K562 (cell line): ENCODE results near the gene ATP2A1. TPM values are rescaled to one million over a fixed set of nuclear protein-coding genes. Genes with fewer than 3 reads are reported as not detected.

Experiments used
- ATAC-seq: fragments of 200-7000 bp; cut with Tn5 transposase; 3 replicates; pipeline ENCODE4 v1.9.1; 2020; ENCODE audit warnings: moderate library complexity
- BruUV-seq: library from RNA; stranded (reverse); fragments of 400-500 nt; replicated peaks from 2 replicates; lab custom pipeline; 2021; lab: Mats Ljungman, UMichigan
- CTCF ChIA-PET: fragments of 300-600 bp; formaldehyde crosslinking; extraction: SDS; loops from one replicate; lab custom pipeline; 2021; ENCODE audit warnings: low intra/inter-chr PET ratio; lab: Yijun Ruan, JAX
- POLR2A ChIA-PET: fragments of 300-600, 350-650 bp; sonication (Branson Sonifier 250); formaldehyde crosslinking; extraction: SDS; loops from one replicate; lab custom pipeline; 2021; ENCODE audit warnings: antibody characterized with exemption, inconsistent platforms; lab: Yijun Ruan, JAX
- DNase-seq, 4 experiments: peaks; one replicate each; pipeline versions ENCODE4 v3.0.0 to v3.0.0-alpha.2; 2011 to 2018; ENCODE audit warnings: low spot score in 3 of 4, mixed read lengths in 3 of 4; ENCODE audit errors: extremely low read depth in 1 of 4
- FAIRE-seq: peaks from 2 replicates; lab custom pipeline; 2011; peaks lifted over from hg19 to GRCh38; lab: Jason Lieb, UNC
- H2AFZ ChIP-seq: 2 replicates; pipeline ENCODE4 v1.6.0; 2011; ENCODE audit warnings: low read depth, low read length, control low read depth, inconsistent platforms
- H3K27ac ChIP-seq: fragments of 200-600 bp; 3 replicates; pipeline ENCODE4 v1.8.0; 2011; ENCODE audit warnings: low read depth, mild to moderate bottlenecking, control low read depth, inconsistent platforms, low read length, moderate library complexity, mixed read lengths; ENCODE audit errors: extremely low read depth
- H3K27me3 ChIP-seq, 2 experiments: fragments of 300-600 bp in 1 of 2; 2 replicates in 1 of 2; 3 replicates in 1 of 2; pipeline versions ENCODE4 v1.6.0 to v1.8.0; 2011; ENCODE audit warnings: inconsistent platforms in 2 of 2, low read length in 2 of 2, mild to moderate bottlenecking in 1 of 2, mixed read lengths in 1 of 2, moderate library complexity in 1 of 2; ENCODE audit not compliant: control insufficient read depth in 2 of 2, insufficient read depth in 2 of 2
- H3K36me3 ChIP-seq: fragments of 300-600 bp; 3 replicates; pipeline ENCODE4 v1.8.0; 2011; ENCODE audit warnings: mild to moderate bottlenecking, low read length, inconsistent platforms; ENCODE audit not compliant: control insufficient read depth, insufficient read depth
- H3K4me1 ChIP-seq, 2 experiments: fragments of 200-600 bp in 1 of 2; replicated peaks in 1 of 2; 2 replicates in 1 of 2; 3 replicates in 1 of 2; pipeline versions ENCODE4 v1.5.1 to v1.8.0; 2011; ENCODE audit warnings: inconsistent platforms in 2 of 2, low read length in 2 of 2, mild to moderate bottlenecking in 1 of 2, mixed read lengths in 1 of 2, moderate library complexity in 1 of 2; ENCODE audit not compliant: control insufficient read depth in 2 of 2, insufficient read depth in 2 of 2
- H3K4me2 ChIP-seq: 2 replicates; pipeline ENCODE4 v1.6.1; 2011; ENCODE audit warnings: low read length, control low read depth, inconsistent platforms, mixed read lengths; ENCODE audit not compliant: insufficient read depth
- H3K4me3 ChIP-seq: fragments of 200-600 bp; sonication (generic), shearing (Covaris generic); 2 replicates; pipeline ENCODE4 v1.5.1; 2016; ENCODE audit warnings: control low read depth, inconsistent platforms
- H3K79me2 ChIP-seq: fragments of 200-600 bp; 3 replicates; pipeline ENCODE4 v1.8.0; 2011; ENCODE audit warnings: low read length, inconsistent platforms; ENCODE audit not compliant: control insufficient read depth, insufficient read depth
- H3K9ac ChIP-seq, 2 experiments: 2 replicates each; pipeline versions ENCODE4 v1.6.0 to v1.6.1; 2011; ENCODE audit warnings: low read depth in 2 of 2, low read length in 2 of 2, control low read depth in 1 of 2, inconsistent platforms in 1 of 2, mild to moderate bottlenecking in 1 of 2, mixed read lengths in 1 of 2; ENCODE audit not compliant: insufficient read depth in 1 of 2
- H3K9me1 ChIP-seq: one replicate; pipeline ENCODE4 v1.6.0; 2011; ENCODE audit warnings: inconsistent platforms, mild to moderate bottlenecking, low read length, moderate library complexity; ENCODE audit not compliant: control insufficient read depth, insufficient read depth
- H3K9me3 ChIP-seq: replicated peaks from 2 replicates; pipeline ENCODE4 v1.5.1; 2011; ENCODE audit warnings: low read depth, low read length, inconsistent platforms; ENCODE audit not compliant: control insufficient read depth, insufficient read depth
- H4K20me1 ChIP-seq: replicated peaks from 2 replicates; pipeline ENCODE4 v1.6.1; 2011; ENCODE audit warnings: low read length, inconsistent platforms, mixed read lengths; ENCODE audit not compliant: control insufficient read depth, insufficient read depth
- IRF1 ChIP-seq: sonication (generic); formaldehyde crosslinking; IDR thresholded peaks from 2 replicates; pipeline ENCODE4 v1.8.0; 2022; ENCODE audit warnings: missing genetic modification reagents, mild to moderate bottlenecking, borderline replicate concordance
- THRA ChIP-seq: fragments of 450-650 bp; IDR thresholded peaks from 2 replicates; pipeline ENCODE4 v1.6.1; 2017; ENCODE audit warnings: mild to moderate bottlenecking, moderate library complexity
- ZNF785 ChIP-seq: fragments of 250-450 bp; sonication (Bioruptor Pico); IDR thresholded peaks from 2 replicates; pipeline ENCODE4 v1.4.0; 2020; ENCODE audit warnings: mild to moderate bottlenecking
- WGBS: fragments of 100-300 bp; shearing (Covaris generic); methylation state at CpG from one replicate; pipeline ENCODE4 v1.1.6; 2016; ENCODE audit warnings: low coverage, mixed read lengths; ENCODE audit not compliant: insufficient coverage; ENCODE audit errors: missing lambda C conversion rate; 5-methylcytosine and 5-hydroxymethylcytosine counted together
- in situ Hi-C: fragments of 300-500 bp; cut with MboI; formaldehyde crosslinking; loops from 4 replicates; pipeline ENCODE4 v1.15.0; 2018; ENCODE audit warnings: inconsistent platforms, mixed read lengths
- intact Hi-C: fragments of 100-400 bp; cut with micrococcal nuclease; formaldehyde crosslinking; loops from 2 replicates; pipeline ENCODE4 v1.14.2; 2022
- polyA plus RNA-seq, 8 experiments: library from polyadenylated mRNA; depleted of rRNA in 4 of 8; stranded (reverse) in 5 of 8; unstranded in 3 of 8; fragments of >200 nt; fragmentation: Nextera tagmentation in 2 of 8; fragmentation: Illumina TruSeq in 1 of 8; extraction: Ambion mirVana in 2 of 8; extraction: Trizol in 1 of 8; gene quantifications; 2 replicates each; pipeline versions ENCODE4 v1.2.1 to v1.2.3, GENCODE V29; 2011 to 2014; ENCODE audit warnings: inconsistent platforms in 1 of 8, missing spikeins in 1 of 8
- total RNA-seq, 7 experiments: library from RNA; depleted of rRNA in 6 of 7; stranded (reverse); fragments of >200 nt in 6 of 7; fragmentation: Illumina TruSeq in 2 of 7; extraction: Trizol in 2 of 7; gene quantifications; 2 replicates each; pipeline versions ENCODE4 v1.2.1 to v1.2.3, GENCODE V29; 2011 to 2021; ENCODE audit warnings: low replicate concordance in 1 of 7

Gene ATP2A1
- total and polyA plus RNA-seq, 9 of the 15 experiments (the other 6 are each of a cell fraction or from before 2014, with no cell fraction given) = 0.25 to 2.6 (median 0.65) TPM

- ATAC-seq = no peak
- TSS peak; percentile 65 for BruUV-seq
- CTCF ChIA-PET = no interaction called here
- intact Hi-C loops = no loop called here
- H3K27me3 ChIP-seq = no peaks in the 10 kb centered on the region
- H3K36me3 ChIP-seq = peaks cover 49% of the 10 kb centered on the region; the same call in 2 of the 3 replicates
- peak overlapping the region; percentile 88; the same call in 1 of the 2 replicates for H3K4me3 ChIP-seq
- no peak for TF ChIP-seq ZNF785 (CRISPR knock-in tag)
- no peak for TF ChIP-seq IRF1 (CRISPR knock-in tag)
- TF ChIP-seq THRA = no peak
- TF ChIP-seq, all 486 proteins: peak for 0
- WGBS = 67% methylated on average over 11 of the region's 12 CpGs
- H3K9me1 ChIP-seq = no peaks in the 10 kb centered on the region
- POLR2A ChIA-PET = interaction anchor here (0.5 to 5.6 kb wide), 12 partner anchors 9 to 925 kb away, joined by 3 to 99 read pairs (median 4); partner anchors contain the start of genes KIF22 and TUFM
- H3K9ac ChIP-seq = peak overlapping the region; percentile 93 to 99
- H4K20me1 ChIP-seq = peaks cover 9% of the 10 kb centered on the region; the same call in 1 of the 2 replicates
- in situ Hi-C loops = no loop called here
- DNase-seq = no peak
- peaks cover 53% of the 10 kb centered on the region for H3K79me2 ChIP-seq
- no peak for FAIRE-seq
- H3K27ac ChIP-seq = peak overlapping the region; percentile 99; the same call in 2 of the 3 replicates
- no peak overlapping the region for H2AFZ ChIP-seq
- peak overlapping the region; percentile 99 for H3K4me2 ChIP-seq
- H3K4me1 ChIP-seq = peaks cover 14 to 30% of the 10 kb centered on the region in 2 experiments
- no peaks in the 10 kb centered on the region for H3K9me3 ChIP-seq
Observed at GRCh38 chr16:28865001-28865688, 13.1 kb upstream of the ATP2A1 start.
